ENCODE measurements around the gene TFCP2.

TFCP2 gene

DNA sequence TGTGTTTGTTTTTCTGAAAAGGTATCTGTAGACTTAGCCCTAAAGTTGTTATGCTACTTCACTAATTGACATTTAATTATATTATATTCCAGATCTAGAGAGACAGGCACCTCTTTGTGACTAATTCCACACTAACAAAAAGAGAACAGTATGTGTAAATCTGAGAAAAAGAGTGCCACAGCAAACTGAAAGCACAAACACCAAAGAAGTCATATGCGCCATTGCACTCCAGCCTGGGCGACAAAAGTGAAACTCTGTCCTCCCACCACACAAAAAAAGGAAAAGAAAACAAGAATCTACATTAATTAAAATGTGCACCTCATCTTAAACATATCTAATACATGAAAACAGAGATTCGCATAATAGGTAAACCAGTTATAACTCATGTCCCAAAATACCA, 85.1 kb downstream of the TFCP2 start:
- TF ChIP-seq SIN3A (IDR thresholded peaks at IDR 0.05; ENCODE audit: borderline replicate concordance, insufficient read depth, low read length), result no peak
- TF ChIP-seq TAF1 (IDR thresholded peaks at IDR 0.05; ENCODE audit: borderline replicate concordance, insufficient read depth, low read length), result no peak
- no peak for TF ChIP-seq REST (IDR thresholded peaks at IDR 0.05; ENCODE audit: insufficient read depth in 1 of 2, low read depth in 2 of 2, low read length in 2 of 2)
- TF ChIP-seq FOXP2 (optimal IDR thresholded peaks at IDR 0.05; ENCODE audit: borderline replicate concordance, extremely low read depth, extremely low read length, insufficient read depth), result no peak
- TF ChIP-seq POLR2AphosphoS5 (IDR thresholded peaks at IDR 0.05; ENCODE audit: low read depth, low read length), result no peak

- TF ChIP-seq POLR2AphosphoS5 (IDR thresholded peaks at IDR 0.05; ENCODE audit: low read depth, low read length) (no peak), SIN3A (IDR thresholded peaks at IDR 0.05; ENCODE audit: borderline replicate concordance, insufficient read depth, low read length) (no peak), FOXP2 (optimal IDR thresholded peaks at IDR 0.05; ENCODE audit: borderline replicate concordance, extremely low read depth, extremely low read length, insufficient read depth) (no peak), TAF1 (IDR thresholded peaks at IDR 0.05; ENCODE audit: borderline replicate concordance, insufficient read depth, low read length) (no peak), REST (IDR thresholded peaks at IDR 0.05; ENCODE audit: insufficient read depth in 1 of 2, low read depth in 2 of 2, low read length in 2 of 2) (no peak)
Observed at GRCh38 chr12:51086933-51087332, 86.0 kb downstream of the TFCP2 start.

DNA sequence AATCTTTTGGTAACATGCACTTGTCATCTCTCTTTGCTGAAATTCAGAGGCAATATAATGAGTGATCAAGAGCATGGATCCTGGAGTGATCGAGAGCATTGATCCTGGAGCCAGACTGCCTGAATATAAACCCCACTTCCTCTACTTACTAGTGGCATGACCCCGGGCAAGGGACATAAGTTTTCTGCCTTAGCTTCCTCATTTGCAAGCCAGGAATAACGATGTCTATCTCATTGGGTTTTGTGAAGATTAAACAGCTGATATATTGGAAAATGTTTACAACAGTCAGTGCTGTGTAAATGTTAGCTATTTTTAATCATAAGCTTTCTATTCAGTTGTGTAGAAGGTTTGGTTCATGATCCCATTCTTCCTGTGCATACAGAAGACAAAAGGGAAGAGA, 87.2 kb downstream of the TFCP2 start:
- TF ChIP-seq POLR2AphosphoS5 (IDR thresholded peaks at IDR 0.05; ENCODE audit: low read depth, low read length) (no peak), FOXP2 (optimal IDR thresholded peaks at IDR 0.05; ENCODE audit: borderline replicate concordance, extremely low read depth, extremely low read length, insufficient read depth) (no peak), REST (IDR thresholded peaks at IDR 0.05; ENCODE audit: insufficient read depth in 1 of 2, low read depth in 2 of 2, low read length in 2 of 2) (no peak), SIN3A (IDR thresholded peaks at IDR 0.05; ENCODE audit: borderline replicate concordance, insufficient read depth, low read length) (no peak), TAF1 (IDR thresholded peaks at IDR 0.05; ENCODE audit: borderline replicate concordance, insufficient read depth, low read length) (no peak)

GRCh38 chr12:51083126-51083833, 89.7 kb downstream of the TFCP2 start, which contains the start of gene CSRNP2:
TSS of gene CSRNP2 (minus strand) at chr12:51083596. CDS start at chr12:51076561, 7,035 bp downstream.
- peak; percentile 1 to 72; a peak in 2 of 4 replicates for TF ChIP-seq REST (IDR thresholded peaks at IDR 0.05; ENCODE audit: insufficient read depth in 1 of 2, low read depth in 2 of 2, low read length in 2 of 2)
- TF ChIP-seq FOXP2 (optimal IDR thresholded peaks at IDR 0.05; ENCODE audit: borderline replicate concordance, extremely low read depth, extremely low read length, insufficient read depth), result no peak
- peak; percentile 96 for TF ChIP-seq TAF1 (IDR thresholded peaks at IDR 0.05; ENCODE audit: borderline replicate concordance, insufficient read depth, low read length)
- peak; percentile 98 for TF ChIP-seq POLR2AphosphoS5 (IDR thresholded peaks at IDR 0.05; ENCODE audit: low read depth, low read length)
- TF ChIP-seq SIN3A (IDR thresholded peaks at IDR 0.05; ENCODE audit: borderline replicate concordance, insufficient read depth, low read length), result peak; percentile 85

Measured in PFSK-1 (cell line).